DMS79 (cell line): ENCODE measurements around the gene MBD3.

Experiments
- DNase-seq: peaks from one replicate; lab custom pipeline; 2025; lab: John Stamatoyannopoulos, UW

MBD3 gene

DNA sequence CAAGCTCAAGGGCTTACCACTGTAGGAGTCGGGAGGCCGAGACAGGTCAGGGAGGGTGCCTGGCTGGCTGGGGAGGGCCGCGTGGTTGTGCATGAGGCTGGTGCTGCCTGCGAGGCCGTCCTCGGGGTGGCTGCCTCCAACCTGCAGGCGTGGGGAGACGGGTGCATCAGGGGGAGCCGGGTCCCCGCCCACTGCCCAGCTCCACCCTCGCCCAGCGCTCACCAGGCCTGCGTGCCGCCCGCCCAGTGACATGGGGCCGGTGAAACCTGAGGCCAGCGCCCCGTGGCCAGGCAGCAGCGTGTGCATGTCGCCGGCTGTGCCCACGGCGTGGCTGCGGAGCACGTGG, 26.4 kb upstream of the MBD3 start:
- DNase-seq: no peak

DNA sequence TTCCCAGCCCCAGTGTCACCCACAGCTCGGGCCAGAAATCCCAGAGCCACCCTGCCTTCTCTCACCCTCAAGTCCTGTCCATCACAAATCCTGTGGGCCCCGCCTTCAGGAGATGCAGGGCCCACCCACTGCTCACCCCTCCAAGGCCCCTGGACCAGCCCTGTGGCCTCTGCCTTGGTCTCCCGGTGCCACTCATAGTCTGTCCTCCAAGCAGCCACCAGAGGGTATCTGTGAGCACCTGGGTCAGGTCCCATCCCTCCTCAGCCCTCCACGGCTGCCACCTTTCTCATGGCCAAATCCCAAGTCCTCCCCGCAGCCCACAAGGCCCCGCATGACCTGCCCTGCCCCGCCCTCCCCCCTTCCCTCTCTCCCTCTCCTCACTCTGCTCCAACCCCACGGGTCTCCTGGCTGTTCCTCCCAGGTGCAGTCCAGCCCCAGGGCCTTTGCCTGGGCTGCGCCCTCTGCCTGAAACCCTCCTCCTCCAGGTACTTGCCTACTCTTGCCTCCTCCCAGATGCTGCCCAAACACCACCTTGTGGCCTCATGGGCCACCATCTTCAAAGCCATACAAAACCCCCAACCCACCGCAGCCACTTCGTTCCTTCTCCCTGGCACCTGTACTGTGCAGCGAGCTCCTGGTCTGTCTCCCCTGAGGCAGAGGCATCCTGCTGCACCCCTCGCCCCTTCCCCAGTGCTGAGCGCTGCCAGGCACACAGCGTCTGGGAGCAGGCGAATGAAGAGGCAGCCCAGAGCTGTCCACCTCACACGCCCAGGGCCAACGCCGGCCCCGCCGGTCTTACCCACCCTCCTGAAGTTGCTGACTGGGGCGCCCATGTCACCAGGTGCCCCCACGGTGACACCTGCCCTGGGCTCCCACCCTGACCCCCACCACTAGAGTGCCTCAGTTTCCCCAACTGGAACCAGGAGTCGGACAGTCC, 25.8 kb upstream of the MBD3 start:
- no peak for DNase-seq

DNA sequence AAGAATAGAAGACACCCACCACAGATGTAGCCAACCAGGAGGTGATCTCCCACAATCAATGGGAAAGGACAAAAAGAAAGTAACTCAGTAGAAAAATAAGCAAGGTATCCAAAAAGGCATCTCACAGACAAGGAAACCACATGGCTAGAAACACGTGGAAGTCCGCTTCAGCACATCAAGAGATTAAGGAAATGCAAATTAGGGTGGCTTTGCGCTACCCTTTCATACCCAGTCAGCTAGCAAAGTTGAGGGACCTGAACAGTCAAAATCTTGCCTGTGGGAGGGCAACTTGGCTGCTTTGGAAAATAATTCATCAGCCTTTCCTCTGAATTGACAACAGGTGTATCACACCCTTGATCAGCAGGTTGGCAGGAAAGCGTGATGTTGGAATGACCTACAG, 24.2 kb upstream of the MBD3 start:
- no peak for DNase-seq

DNA sequence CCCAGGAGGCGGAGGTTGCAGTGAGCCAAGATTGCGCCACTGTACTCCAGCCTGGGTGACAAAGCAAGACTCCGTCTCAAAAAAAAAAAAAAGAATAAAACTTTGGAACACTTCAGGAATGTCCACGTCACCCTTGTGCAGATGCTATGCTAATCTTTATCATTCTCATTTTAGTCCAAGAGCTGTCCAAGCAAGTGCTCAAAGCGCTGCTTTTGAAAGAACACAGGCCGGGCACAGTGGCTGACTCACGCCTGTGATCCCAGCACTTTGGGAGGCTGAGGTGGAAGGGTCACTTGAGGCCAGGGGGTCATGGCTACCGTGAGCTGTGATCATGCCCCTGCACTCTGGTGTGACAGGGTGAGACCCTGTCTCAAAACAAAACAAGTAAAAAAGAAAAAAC, 23.7 kb upstream of the MBD3 start:
- no peak for DNase-seq

DNA sequence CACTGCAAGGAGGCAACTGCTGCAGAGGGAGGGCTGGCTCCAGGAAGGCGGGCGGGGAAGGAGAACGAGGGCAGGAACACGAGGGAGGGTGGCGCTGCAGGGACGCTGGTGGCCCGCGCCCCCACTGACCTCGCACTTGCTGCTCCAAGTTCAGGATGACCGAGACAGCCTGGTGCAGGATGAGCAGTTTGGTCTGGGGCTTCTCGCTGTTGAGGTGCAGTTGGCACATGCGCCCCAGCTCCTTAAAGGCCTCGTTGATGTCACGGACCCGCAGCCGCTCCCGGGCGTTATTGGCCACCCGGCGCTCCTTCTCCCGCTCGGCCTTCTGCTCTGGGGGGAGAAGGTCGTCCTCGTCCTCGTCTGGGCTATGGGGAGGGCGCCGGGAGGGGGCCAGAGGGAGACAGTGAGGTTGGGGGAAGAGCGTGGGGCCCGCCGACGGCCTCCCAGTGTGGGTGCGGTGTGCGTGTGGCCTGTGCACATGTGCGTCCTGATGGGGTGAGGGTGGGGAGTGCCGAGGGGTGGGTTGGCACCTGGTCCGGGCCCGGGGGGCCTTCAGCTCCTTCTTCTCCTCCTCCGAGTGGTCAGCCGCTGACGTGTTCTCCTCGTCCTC, 22.6 kb upstream of the MBD3 start:
- DNase-seq: no peak

DNA sequence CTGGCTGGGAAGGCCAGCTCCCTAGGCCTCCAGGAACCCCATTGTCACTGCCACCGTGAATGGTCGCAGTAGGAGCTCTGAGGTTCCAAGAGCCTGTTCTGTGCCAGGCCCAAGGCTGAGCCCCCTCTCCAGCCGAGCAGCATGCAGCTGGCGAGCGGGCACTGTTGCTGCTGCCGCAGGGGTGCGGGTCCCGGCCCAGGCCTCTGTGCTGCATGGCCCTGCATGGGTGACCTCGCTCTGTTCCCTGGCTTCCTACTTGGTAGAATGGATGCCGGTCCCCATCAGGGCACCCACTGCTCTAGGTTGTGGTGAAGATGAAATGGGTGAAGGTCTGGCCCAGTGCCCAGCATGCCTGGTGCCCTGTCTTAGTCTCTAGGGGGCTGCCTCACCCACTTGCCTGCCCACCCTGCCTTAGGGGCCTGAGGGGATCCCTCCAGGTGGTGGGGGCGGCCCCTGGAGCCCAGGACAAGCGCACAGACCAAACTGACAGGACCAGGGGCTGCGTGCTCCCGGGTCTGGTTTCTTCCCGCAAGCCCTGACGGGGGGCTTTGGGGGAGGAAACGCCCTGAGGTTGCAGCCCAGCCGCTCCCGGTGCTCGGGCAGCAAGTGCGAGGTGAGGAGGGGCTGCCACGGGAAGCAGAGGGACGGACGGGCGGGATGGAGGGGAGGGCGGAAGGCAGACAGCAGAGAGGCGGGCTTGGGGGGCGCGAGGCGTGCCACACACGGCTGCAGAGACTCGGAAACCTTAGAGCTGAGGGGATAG, 21.3 kb upstream of the MBD3 start:
- no peak for DNase-seq

DNA sequence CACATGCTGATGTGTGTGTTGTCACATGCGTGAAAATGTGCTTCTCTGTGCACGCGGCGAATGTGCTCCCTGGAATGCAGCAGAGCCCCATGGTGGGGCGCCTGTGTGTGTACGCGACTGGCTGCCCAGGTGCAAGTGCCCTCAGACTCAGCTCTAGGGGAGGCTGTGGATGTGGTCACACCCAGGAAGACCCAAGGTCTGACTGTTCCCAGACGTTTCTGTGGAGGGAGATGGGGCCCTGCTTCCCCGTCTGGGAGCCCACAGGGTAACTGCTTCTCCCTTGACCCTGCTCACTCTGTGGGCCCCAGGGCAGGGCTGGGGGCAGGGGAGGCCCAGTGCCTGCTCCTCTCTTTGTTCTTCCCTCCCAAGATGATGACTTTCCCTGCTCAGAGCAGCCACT, 20.5 kb upstream of the MBD3 start:
- no peak for DNase-seq

DNA sequence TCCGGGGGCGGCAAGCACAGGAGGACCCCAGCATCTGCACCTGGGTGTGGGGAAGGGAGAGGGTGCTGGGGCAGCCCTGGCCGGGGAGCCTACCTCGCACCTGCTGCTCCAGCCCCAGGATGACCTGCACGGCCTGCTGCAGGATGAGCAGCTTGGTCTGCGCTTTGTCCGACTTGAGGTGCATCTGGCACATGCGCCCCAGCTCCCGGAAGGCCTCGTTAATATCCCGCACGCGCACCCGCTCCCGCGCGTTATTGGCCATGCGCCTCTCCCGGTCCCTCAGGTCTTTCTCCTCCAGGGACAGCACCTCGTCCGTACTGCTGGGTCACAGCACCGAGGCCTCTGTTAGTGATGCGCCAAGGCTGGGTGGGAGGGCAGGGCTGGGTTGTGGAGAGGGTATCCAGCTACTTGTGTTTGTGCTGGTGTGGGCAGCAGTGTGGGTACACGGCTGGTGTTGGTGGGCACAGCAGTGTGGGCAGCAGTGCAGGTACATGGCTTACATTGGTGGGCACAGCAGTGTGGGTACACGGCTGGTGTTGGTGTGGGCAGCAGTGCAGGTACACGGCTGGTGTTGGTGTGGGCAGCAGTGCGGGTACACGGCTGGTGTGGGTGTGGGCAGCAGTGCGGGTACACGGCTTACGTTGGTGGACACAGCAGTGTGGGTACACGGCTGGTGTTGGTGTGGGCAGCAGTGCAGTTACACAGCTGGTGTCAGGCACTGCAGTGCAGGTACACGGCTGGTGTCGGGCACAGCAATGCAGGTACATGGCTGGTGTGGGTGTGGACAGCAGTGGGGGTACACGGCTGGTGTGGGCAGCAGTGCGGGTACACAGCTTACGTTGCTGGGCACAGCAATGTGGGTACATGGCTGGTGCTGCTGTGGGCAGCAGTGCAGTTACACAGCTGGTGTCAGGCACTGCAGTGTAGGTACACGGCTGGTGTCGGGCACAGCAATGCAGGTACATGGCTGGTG, 19.7 kb upstream of the MBD3 start:
- DNase-seq: no peak

DNA sequence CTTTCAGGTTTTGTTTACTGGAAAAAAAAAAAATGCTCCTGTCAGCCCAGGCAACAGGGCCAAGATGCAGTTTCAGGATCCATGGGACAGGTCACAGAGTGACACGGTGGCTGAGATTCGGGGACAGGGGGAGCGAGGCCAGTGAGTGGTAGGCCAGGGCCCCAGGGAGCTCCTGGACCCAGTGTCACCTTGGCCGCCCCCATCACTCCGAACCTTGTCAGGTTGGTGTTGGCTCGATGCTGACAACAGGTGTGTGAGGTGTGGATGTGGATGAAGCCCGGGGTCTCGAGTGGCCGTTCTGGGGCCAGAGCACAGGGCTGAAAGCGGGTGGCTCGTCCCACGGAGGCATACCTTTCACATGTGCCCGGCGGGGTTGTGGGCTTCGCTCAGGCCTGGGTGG, 18.7 kb upstream of the MBD3 start:
- DNase-seq: no peak

DNA sequence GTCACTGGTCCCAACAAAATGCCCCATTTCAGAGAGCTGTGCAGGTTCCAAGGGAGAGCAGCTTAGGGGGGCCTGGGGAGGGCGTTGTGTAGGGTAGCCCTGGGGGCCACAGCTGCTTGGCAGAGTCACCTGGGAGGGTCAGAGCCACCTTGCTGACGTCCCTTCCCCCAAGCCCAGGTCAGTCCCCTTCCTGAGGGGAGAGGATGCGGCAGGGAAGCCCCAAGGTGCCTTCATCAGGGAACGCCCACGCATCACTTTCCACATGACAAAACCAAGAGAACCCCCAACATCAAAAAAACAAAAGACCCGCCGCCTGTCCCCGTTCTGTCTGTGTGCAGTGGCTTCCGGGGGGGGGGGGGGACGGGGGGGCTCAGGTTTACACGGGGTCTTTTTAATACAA, 17.9 kb upstream of the MBD3 start:
- no peak for DNase-seq

DNA sequence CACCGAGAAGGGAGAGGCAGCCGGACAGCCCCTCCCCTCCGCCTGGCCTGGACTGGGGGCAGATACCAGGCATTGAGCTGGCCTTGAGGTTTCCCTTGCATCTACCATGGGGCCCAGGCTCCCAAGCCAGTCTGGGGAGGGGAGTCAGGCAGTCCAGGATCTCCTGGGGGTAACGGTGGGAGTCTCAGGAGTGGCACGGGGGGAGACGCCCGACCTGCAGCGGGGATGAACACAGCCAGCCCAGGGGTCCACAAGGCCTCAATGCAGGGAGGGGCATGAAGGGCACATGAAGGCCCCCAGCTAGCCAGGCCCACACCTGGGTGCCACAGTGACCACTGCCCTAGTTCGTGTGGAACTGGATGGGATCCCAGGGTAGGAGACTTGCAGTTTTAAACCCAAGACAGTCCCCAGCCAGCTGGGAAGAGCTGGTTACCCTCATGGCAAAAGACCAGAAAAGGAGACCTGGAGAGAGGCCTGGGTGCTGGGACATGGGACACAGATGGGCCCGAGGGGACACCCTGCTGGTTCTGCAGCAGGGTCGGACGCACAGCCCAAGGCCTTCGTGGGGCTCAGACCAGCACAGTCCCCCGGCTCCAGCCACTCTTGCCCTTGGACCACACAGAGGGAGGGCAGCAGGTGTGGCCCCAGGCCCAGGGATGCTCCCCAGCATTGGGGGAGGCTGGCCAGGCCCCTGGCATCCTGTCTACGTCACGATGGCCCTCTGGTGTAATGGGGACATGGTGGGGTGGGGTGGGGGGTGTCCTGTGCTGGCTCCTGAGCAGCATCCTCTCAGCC, 17.2 kb upstream of the MBD3 start:
- DNase-seq: no peak

DNA sequence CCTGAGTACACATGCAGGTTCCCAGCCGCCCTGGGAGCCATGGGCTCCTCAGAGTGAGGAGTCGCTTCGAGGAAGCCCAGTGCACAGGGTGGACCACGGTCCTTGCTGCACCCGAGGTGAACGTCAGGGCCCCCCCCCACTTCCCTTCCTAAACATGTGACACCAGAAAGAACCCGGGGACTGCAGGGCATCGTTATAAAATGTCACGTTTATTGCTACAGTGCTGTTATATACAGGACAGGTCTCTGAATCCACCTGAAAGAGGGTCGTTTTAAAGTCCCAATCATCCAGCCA, 16.4 kb upstream of the MBD3 start:
- no peak for DNase-seq

DNA sequence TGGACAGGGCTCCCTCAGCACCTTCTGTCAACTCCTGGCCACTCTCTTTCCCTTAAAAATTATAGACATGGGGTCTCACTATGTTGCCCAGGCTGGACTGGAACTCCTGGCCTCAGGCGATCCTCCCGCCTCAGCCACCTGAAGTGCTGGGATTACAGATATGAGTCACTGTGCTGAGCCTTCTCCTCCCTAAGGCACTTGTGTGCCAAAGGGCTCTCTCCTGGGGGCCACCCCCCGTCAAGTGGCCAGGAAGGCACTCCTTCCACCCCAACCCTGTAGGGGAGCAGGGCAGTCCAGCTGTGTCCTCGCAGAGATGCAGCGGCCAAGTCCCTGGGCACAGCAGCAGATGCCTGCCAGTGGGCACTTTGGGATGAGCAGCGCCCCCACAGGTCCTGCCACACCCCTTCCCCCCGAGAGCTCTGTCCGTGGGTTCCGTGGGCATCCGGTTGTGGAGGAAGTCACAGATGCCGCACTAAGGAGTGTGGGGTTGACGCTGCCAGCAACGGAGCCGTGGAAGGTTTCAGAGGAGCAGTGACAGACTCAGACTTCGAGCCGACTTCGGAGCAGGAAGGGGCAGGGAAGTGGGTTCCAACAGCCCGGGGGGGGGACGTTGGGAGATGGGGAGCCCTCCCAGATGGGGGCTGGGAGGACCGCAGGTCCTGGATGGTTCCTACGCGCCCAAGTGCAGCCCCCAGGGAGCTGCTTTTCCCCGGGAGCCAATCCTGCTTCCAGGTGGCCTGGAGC, 15.9 kb upstream of the MBD3 start:
- DNase-seq: no peak

DNA sequence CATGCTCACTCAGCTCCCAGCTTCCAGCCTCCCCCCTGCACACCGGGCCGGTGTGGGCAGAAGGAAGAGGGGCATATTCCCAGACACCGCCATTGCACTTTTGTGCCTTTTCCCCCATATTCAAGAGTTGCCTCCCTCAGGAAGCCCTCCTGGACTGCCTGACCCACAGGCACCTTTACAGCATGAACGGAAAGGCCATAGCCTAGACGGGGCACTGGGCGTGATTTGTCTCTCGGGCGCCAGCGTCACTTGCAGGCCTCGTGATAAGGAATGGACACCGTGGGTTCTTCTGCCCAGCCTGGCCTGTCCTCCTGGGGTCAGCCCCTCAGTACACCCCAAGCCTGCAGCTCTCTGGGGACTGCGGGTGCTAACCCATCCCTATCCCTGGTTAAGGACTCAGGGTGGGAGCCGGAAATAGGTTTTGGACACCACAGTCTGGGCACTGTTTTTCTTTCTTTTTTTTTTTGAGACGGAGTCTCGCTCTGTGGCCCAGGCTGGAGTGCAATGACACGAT, 13.5 kb upstream of the MBD3 start:
- DNase-seq: no peak

DNA sequence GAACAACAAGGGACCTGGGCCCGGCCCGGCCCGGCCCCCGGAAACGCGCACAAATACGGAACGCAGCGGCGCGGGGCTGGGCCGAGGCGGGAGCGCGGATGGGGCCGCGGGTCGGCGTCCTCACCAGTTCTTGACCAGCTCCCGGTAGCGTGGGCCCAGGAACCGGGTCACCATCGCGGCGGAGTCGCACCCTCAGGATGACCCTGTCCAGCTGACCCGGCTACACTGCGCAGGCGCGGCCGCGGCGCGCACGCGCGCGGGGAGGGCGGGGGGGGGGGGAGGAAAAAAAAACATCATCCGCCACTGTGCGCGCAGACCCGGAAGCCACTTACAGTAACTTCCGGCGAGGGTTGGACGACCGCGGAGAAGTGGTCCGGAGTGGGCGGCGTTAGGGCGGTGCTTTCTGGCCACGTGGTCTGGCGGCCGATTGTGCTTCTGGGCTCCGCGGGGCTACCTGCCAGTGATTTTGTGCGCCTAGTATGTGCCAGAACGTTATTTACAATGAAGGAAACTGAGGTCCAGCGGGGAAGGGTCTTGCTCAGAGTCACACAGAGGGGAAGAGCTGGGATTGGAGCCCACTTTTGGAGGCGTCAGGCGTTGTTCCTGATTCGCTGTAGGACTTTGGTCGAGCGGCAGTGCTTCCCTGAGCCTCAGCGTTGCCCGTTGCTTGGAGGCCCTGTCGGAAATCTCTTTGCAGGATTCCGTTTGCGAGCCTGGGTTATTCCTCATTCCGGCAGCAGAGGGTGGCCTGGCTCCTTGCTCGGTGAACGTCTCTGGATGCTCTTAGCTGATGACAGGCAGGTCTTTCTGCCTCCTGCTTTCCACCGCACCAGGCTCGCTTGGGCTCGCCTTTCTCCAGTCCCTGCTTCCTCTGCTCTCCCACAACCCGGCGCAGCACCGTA, 12.8 kb upstream of the MBD3 start, which contains the start of gene UQCR11:
Gene UQCR11, minus strand, starts transcription at position 227 of the 902 bp plus-strand sequence. Its CDS starts 53 bp downstream, at position 174.
- DNase-seq: peak; percentile 86

DNA sequence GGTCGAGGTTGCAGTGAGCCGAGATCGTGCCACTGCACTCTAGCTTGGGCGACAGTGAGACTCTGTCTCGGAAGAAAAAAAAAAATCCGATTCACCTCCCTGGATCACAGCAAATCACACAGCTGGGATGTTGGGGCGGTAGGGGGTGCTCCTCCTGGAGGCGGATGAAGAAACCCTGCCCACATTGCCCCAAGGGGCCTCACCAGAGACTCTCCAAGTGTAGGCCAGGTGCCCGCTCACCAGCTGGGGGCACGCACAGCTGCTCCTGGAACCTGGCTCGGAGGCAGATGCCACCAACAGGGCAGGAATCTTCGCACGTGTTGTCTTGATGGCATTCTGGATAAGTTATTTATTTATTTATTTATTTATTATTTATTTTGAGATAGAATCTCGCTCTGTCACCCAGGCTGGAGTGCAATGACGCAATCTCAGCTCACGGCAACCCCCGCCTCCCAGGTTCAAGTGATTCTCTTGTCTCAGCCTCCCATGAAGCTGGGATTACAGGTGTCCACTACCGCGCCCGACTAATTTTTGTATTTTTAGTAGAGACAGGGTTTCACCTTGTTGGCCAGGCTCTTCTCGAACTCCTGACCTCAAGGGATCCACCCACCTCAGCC, 9.5 kb upstream of the MBD3 start:
- no peak for DNase-seq

DNA sequence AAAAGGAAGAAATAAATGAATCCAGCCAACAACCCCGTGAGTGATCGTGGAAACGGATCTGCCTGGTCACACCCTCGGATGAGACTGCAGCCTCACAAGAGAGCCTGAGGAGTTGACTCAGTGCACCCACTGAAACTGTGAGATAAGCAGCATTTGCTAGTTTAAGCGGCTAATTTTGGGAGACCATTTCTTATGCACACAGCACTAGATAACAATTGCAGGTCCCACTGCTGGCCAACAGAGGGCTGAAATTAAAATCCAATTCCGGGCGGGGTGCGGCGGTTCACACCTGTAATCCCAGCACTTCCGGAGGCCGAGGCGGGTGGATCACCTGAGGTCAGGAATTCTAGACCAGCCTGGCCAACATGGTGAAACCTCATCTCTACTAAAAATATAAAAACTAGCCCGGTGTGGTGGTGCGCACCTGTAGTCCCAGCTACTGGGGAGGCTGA, 9.0 kb upstream of the MBD3 start:
- DNase-seq: no peak

DNA sequence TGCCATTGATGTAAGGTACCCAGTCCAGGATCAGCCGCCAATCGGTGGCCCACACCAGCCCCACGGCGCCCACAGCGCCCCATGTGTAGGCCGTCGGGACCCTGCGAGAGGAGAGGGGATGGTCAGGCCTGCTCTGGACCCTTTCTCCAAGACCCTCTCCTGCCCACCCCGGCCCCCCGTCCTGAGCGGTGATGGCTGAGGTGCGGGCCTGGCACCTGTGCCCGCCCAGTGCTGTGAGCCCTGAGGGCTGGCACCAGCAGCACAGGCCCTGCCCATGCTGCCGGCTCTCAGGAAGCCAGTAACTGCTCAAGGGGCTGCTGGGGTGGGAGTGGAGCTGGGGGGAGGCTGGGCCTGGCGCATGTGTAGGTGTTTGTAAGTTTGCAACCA, 6.8 kb upstream of the MBD3 start:
- DNase-seq: no peak
